Hepatocyte (in vitro differentiated cells): Measurements from ENCODE around the gene SREBF1. TPM values are rescaled to one million over a fixed set of nuclear protein-coding genes. Genes with fewer than 3 reads are reported as not detected.
A peak's percentile ranks its signal among the peaks of the same experiment; 100 is the strongest.

Experiments
- DNase-seq: peaks from one replicate; pipeline ENCODE4 v3.0.0-alpha.2; 2016; ENCODE audit warnings: low spot score
- H2AFZ ChIP-seq: fragments of 200-600 bp; sonication (generic); 2 replicates; pipeline ENCODE4 v1.6.0; 2016; ENCODE audit warnings: antibody characterized with exemption, mild to moderate bottlenecking
- H3K27ac ChIP-seq: fragments of 200-600 bp; sonication (generic); 2 replicates; pipeline ENCODE4 v1.5.1; 2016; ENCODE audit warnings: mild to moderate bottlenecking
- H3K27me3 ChIP-seq: fragments of 200-600 bp; sonication (generic); 2 replicates; pipeline ENCODE4 v1.6.1; 2016
- H3K36me3 ChIP-seq: fragments of 200-600 bp; sonication (generic); replicated peaks from 2 replicates; pipeline ENCODE4 v1.5.1; 2016; ENCODE audit warnings: low read depth; ENCODE audit not compliant: insufficient read depth
- H3K4me1 ChIP-seq: fragments of 200-600 bp; sonication (generic); 2 replicates; pipeline ENCODE4 v1.5.1; 2016; ENCODE audit warnings: mild to moderate bottlenecking, moderate library complexity; ENCODE audit not compliant: insufficient read depth
- H3K4me2 ChIP-seq: fragments of 200-600 bp; sonication (generic); 2 replicates; pipeline ENCODE4 v1.6.0; 2016
- H3K4me3 ChIP-seq: fragments of 200-600 bp; sonication (generic); 2 replicates; pipeline ENCODE4 v1.5.1; 2016; ENCODE audit warnings: mild to moderate bottlenecking
- H3K79me2 ChIP-seq: fragments of 200-600 bp; sonication (generic); 2 replicates; pipeline ENCODE4 v1.6.0; 2017; ENCODE audit warnings: mild to moderate bottlenecking
- H3K9me2 ChIP-seq: fragments of 200-600 bp; sonication (generic); replicated peaks from 2 replicates; pipeline ENCODE4 v1.6.0; 2017; ENCODE audit warnings: mild to moderate bottlenecking; ENCODE audit not compliant: insufficient read depth
- H3K9me3 ChIP-seq: fragments of 200-600 bp; sonication (generic); 2 replicates; pipeline ENCODE4 v1.5.1; 2016; ENCODE audit warnings: low read depth, mild to moderate bottlenecking
- H4K20me1 ChIP-seq: fragments of 200-600 bp; sonication (generic); 2 replicates; pipeline ENCODE4 v1.6.0; 2016; ENCODE audit warnings: mild to moderate bottlenecking; ENCODE audit not compliant: insufficient read depth, poor library complexity, severe bottlenecking
- CTCF ChIP-seq: fragments of 200-600 bp; sonication (generic); IDR thresholded peaks from 2 replicates; pipeline ENCODE4 v1.5.1; 2016; ENCODE audit warnings: antibody characterized with exemption, mild to moderate bottlenecking; ENCODE audit not compliant: poor library complexity
- EZH2 ChIP-seq: fragments of 200-600 bp; sonication (generic); IDR thresholded peaks from 2 replicates; pipeline ENCODE4 v1.6.1; 2016; ENCODE audit warnings: antibody characterized with exemption, mild to moderate bottlenecking, borderline replicate concordance
- EZH2phosphoT487 ChIP-seq: fragments of 200-600 bp; sonication (generic); IDR thresholded peaks from one replicate; pipeline ENCODE4 v1.6.1; 2018; ENCODE audit warnings: antibody characterized with exemption, mild to moderate bottlenecking, low read depth, moderate library complexity; ENCODE audit not compliant: unreplicated experiment, severe bottlenecking
- WGBS: methylation state at CpG from one replicate; pipeline ENCODE4 v1.1.6; 2016; ENCODE audit warnings: low lambda C conversion rate; ENCODE audit errors: missing lambda C conversion rate; 5-methylcytosine and 5-hydroxymethylcytosine counted together
- polyA plus RNA-seq: library from polyadenylated mRNA; unstranded; fragments of >200 nt; fragmentation: Nextera tagmentation; extraction: Ambion mirVana; gene quantifications from 2 replicates; pipeline ENCODE4 v1.2.1, GENCODE V29; 2016
- total RNA-seq: library from RNA; depleted of rRNA; stranded (reverse); fragments of >200 nt; gene quantifications from 2 replicates; pipeline ENCODE4 v1.2.3, GENCODE V29; 2014

SREBF1 gene
- total and polyA plus RNA-seq, 2 experiments from 2014 or later: 57.1 to 140 TPM

GRCh38 chr17:17830269-17830567 is 6.6 kb downstream of the SREBF1 start:
- Histone ChIP-seq H3K27me3 (no peaks in the 10 kb centered on the region), H3K9me2 (no peaks in the 10 kb centered on the region), H2AFZ (no peak overlapping the region), H3K79me2 (peaks cover 98% of the 10 kb centered on the region), H4K20me1 (peaks cover 56% of the 10 kb centered on the region), H3K36me3 (no peaks in the 10 kb centered on the region), H3K9me3 (no peaks in the 10 kb centered on the region), H3K4me2 (no peak overlapping the region), H3K4me3 (no peak overlapping the region), H3K27ac (peak overlapping the region; percentile 86), H3K4me1 (peaks cover 48% of the 10 kb centered on the region)
- no peak for DNase-seq
- WGBS: 87% methylated on average over 2 of the region's 2 CpGs
- TF ChIP-seq EZH2 (no peak), EZH2phosphoT487 (no peak), CTCF (no peak)

GRCh38 chr17:17827826-17828621 is 8.8 kb downstream of the SREBF1 start:
- WGBS: 87% methylated on average over 13 of the region's 13 CpGs
- H3K4me3 ChIP-seq: no peak overlapping the region
- no peaks in the 10 kb centered on the region for H3K9me3 ChIP-seq
- peaks cover 96% of the 10 kb centered on the region for H3K79me2 ChIP-seq
- H3K27me3 ChIP-seq: no peaks in the 10 kb centered on the region
- DNase-seq: no peak
- peaks cover 49% of the 10 kb centered on the region for H3K4me1 ChIP-seq
- H4K20me1 ChIP-seq: peaks cover 40% of the 10 kb centered on the region
- no peak overlapping the region for H3K27ac ChIP-seq
- no peak overlapping the region for H2AFZ ChIP-seq
- TF ChIP-seq CTCF (no peak), EZH2 (no peak), EZH2phosphoT487 (no peak)
- no peak overlapping the region for H3K4me2 ChIP-seq
- no peaks in the 10 kb centered on the region for H3K9me2 ChIP-seq
- H3K36me3 ChIP-seq: no peaks in the 10 kb centered on the region

DNA sequence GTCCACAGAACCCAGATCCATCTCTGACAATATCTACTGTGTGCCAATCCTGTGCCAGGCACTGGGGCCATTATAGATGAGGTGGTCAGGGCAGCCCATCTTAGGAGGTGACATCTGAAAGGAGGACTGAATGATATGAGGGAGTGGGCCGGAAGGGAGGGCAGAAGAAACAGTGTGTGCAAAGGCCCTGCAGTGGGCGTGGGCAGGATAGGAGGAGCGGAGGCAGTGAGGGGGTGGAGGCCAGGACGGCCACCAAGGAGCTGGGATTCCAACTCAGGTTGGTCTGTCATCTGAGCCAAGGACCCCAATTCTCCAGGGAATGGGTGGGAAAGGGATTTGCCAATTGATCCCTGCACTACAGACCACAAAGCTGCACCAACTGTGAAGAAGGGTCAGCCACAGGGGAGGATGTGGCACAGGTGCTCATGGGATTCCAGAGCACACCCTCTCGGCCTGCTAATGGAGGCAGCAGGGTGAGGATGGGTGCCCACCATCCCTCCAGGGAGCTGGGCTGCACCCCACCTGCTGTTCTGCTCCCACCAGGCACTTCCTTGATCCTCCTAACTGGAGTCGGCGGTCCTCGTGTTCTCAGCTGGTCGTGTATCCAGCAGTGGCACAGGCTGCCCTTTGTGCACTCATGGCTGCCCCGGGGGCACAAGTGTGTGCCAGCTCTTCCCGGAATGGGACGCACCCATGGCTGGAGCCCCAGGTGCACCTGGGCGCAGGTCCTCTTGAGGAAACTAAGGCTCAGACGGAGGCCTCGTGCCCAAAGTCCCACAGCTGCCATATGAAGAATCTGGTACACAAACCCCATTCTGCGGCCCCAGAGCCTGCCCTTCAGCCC is 9.6 kb downstream of the SREBF1 start:
- H3K36me3 ChIP-seq: no peaks in the 10 kb centered on the region
- no peak overlapping the region for H3K4me2 ChIP-seq
- H3K4me3 ChIP-seq: no peak overlapping the region
- H3K9me2 ChIP-seq: no peaks in the 10 kb centered on the region
- peak overlapping the region; percentile 94 for H3K27ac ChIP-seq
- WGBS: 96% methylated on average over 16 of the region's 16 CpGs
- H3K9me3 ChIP-seq: no peaks in the 10 kb centered on the region
- peaks cover 40% of the 10 kb centered on the region for H4K20me1 ChIP-seq
- peaks cover 96% of the 10 kb centered on the region for H3K79me2 ChIP-seq
- peaks cover 55% of the 10 kb centered on the region for H3K4me1 ChIP-seq
- no peak for DNase-seq
- no peaks in the 10 kb centered on the region for H3K27me3 ChIP-seq
- H2AFZ ChIP-seq: no peak overlapping the region
- TF ChIP-seq EZH2phosphoT487 (no peak), CTCF (no peak), EZH2 (no peak)
